ENCODE measurements around the gene NIPAL3.

DNA sequence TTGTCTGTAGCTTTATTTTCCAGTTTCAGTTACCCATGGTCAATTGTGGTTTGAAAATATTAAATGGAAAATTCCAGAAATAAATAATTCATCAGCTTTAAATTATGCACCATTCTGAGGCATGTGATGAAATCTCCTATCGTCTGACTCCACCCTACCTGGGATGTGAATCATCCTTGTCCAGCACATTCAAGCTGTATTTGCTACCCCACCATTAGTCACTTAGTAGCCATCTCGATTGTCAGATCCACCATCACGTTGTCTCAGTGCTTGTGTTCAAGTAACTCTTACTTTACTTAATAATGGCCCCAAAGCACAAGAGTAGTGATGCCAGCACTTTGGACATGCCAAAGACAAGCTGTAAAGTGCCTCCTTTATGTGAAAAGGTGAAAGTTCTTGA, 6.1 kb upstream of the NIPAL3 start:
- TF ChIP-seq, protein P1, sequence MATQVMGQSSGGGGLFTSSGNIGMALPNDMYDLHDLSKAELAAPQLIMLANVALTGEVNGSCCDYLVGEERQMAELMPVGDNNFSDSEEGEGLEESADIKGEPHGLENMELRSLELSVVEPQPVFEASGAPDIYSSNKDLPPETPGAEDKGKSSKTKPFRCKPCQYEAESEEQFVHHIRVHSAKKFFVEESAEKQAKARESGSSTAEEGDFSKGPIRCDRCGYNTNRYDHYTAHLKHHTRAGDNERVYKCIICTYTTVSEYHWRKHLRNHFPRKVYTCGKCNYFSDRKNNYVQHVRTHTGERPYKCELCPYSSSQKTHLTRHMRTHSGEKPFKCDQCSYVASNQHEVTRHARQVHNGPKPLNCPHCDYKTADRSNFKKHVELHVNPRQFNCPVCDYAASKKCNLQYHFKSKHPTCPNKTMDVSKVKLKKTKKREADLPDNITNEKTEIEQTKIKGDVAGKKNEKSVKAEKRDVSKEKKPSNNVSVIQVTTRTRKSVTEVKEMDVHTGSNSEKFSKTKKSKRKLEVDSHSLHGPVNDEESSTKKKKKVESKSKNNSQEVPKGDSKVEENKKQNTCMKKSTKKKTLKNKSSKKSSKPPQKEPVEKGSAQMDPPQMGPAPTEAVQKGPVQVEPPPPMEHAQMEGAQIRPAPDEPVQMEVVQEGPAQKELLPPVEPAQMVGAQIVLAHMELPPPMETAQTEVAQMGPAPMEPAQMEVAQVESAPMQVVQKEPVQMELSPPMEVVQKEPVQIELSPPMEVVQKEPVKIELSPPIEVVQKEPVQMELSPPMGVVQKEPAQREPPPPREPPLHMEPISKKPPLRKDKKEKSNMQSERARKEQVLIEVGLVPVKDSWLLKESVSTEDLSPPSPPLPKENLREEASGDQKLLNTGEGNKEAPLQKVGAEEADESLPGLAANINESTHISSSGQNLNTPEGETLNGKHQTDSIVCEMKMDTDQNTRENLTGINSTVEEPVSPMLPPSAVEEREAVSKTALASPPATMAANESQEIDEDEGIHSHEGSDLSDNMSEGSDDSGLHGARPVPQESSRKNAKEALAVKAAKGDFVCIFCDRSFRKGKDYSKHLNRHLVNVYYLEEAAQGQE (IDR thresholded peaks at IDR 0.05; ENCODE audit: borderline replicate concordance): no peak
- no peak for TF ChIP-seq EP300 (conservative IDR thresholded peaks at IDR 0.05; ENCODE audit: poor library complexity, severe bottlenecking)
- no peak for TF ChIP-seq CTCF (IDR thresholded peaks at IDR 0.05; ENCODE audit: poor library complexity, severe bottlenecking)
- TF ChIP-seq RAD21 (conservative IDR thresholded peaks at IDR 0.05): no peak
- TF ChIP-seq EZH2 (IDR thresholded peaks at IDR 0.05; ENCODE audit: borderline replicate concordance, insufficient read depth, low read length, poor library complexity, severe bottlenecking): no peak
- no peak for TF ChIP-seq TAF1 (IDR thresholded peaks at IDR 0.05; ENCODE audit: low read depth)
- TF ChIP-seq MXI1 (conservative IDR thresholded peaks at IDR 0.05; ENCODE audit: poor library complexity, severe bottlenecking): no peak
- no peak for TF ChIP-seq SMC3 (conservative IDR thresholded peaks at IDR 0.05; ENCODE audit: poor library complexity)
